Body of pancreas (tissue), 4 donors: ENCODE measurements around the gene RIT2.

Experiments used
- POLR2A ChIP-seq, 3 donors: fragments of 450-650 bp; IDR thresholded peaks; one replicate each; pipeline ENCODE4 v1.6.1; 2016; ENCODE audit warnings: antibody characterized with exemption in 3 of 3, mild to moderate bottlenecking in 2 of 3
- TF ChIP-seq, protein P1 (sequence below), 7 experiments: fragments of 450-650 bp in 4 of 7; fragments of 200-600 bp in 3 of 7; sonication (generic) in 3 of 7; IDR thresholded peaks; one replicate each; pipeline ENCODE4 v1.5.1; 2016 to 2019; ENCODE audit warnings: antibody characterized with exemption in 7 of 7

GRCh38 chr18:42760290-42760689 lies 355.2 kb downstream of the RIT2 start:
- no peak for TF ChIP-seq POLR2A (IDR thresholded peaks at IDR 0.05)
- TF ChIP-seq, protein P1, sequence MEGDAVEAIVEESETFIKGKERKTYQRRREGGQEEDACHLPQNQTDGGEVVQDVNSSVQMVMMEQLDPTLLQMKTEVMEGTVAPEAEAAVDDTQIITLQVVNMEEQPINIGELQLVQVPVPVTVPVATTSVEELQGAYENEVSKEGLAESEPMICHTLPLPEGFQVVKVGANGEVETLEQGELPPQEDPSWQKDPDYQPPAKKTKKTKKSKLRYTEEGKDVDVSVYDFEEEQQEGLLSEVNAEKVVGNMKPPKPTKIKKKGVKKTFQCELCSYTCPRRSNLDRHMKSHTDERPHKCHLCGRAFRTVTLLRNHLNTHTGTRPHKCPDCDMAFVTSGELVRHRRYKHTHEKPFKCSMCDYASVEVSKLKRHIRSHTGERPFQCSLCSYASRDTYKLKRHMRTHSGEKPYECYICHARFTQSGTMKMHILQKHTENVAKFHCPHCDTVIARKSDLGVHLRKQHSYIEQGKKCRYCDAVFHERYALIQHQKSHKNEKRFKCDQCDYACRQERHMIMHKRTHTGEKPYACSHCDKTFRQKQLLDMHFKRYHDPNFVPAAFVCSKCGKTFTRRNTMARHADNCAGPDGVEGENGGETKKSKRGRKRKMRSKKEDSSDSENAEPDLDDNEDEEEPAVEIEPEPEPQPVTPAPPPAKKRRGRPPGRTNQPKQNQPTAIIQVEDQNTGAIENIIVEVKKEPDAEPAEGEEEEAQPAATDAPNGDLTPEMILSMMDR (IDR thresholded peaks at IDR 0.05), result no peak
